GM18951 (cell line): ENCODE results near the gene PSMD3.

Experiments used
- POLR2A ChIP-seq: IDR thresholded peaks from 4 replicates; pipeline ENCODE4 v1.6.1; 2011; ENCODE audit warnings: mild to moderate bottlenecking; ENCODE audit not compliant: insufficient read length, insufficient read depth; ENCODE audit errors: extremely low read depth
- in situ Hi-C: fragments of 300-500 bp; cut with MboI; formaldehyde crosslinking; loops from one replicate; pipeline ENCODE4 v1.12.0; 2022; ENCODE audit warnings: low sequenced_read_pairs, mixed read lengths, inconsistent platforms; ENCODE audit not compliant: unreplicated experiment

The PSMD3 gene

GRCh38 chr17:40024901-40025300 lies 44.3 kb downstream of the PSMD3 start:
- in situ Hi-C loops = no loop called here

GRCh38 chr17:40025559-40025958 lies 45.0 kb downstream of the PSMD3 start:
- in situ Hi-C loops = no loop called here
- no peak for TF ChIP-seq POLR2A

More at GRCh38 chr17:40024901-40025300, 44.3 kb downstream of the PSMD3 start:
- TF ChIP-seq POLR2A = no peak

DNA sequence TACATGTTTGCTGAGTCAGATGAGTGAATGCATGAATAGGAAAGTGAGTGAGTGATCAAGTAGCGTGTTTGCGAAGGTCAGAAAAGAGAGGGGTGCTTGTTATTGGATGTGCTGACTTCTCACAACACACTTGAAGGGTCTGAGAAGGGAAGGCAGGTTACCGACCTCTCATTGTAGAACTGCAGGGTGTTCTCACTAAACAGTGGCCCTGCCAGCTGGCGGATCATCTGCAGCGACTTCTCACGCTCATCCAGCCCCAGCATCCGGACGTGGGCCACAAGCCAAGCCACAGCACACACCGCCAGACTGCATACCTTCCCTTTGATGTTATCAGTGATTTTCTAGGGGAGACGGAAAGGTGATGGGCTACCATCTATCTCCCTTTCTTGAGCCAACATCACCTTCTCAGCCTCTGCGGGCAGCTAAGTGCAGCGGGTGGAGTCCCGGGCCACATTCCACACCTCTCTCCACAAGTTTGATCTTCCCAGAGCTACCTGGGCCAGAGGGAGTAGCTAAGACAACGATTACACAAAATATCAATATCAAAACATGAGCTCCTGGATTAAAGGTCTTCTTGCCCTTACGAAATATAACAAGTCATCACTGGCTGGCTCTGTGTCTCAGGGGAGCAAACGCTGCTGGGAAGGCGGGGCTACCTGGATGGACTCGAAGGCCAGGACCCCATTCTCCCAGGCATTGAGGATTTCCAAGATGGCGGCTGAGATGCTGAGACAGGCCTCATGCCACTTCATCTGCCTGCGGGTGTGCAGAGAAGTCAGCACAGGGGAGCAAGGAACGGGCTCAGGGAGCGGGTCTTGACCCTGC lies 45.6 kb downstream of the PSMD3 start:
- no peak for TF ChIP-seq POLR2A
- in situ Hi-C loops = no loop called here

GRCh38 chr17:40026816-40027613 lies 46.4 kb downstream of the PSMD3 start:
- TF ChIP-seq POLR2A = no peak
- in situ Hi-C loops = no loop called here

DNA sequence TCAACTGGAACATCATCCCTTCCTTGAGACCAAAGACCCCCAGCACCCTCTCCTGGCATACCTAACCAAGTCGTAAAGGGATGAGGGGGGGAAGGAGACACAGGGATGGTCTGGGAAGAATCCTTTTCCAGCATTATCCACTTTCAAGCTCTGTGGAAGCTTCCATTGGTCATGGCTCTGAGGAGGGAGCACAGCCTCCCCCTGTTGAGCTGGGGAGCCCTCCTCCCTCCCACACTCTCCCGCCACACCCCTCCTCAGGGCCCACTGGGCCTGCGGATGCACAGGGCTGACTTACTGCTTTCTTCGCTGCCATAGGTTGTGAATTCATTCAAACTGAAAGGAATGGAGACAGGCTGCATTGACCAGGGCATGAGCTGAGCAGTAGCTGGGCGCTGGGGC lies 47.0 kb downstream of the PSMD3 start:
- no peak for TF ChIP-seq POLR2A
- in situ Hi-C loops = no loop called here

DNA sequence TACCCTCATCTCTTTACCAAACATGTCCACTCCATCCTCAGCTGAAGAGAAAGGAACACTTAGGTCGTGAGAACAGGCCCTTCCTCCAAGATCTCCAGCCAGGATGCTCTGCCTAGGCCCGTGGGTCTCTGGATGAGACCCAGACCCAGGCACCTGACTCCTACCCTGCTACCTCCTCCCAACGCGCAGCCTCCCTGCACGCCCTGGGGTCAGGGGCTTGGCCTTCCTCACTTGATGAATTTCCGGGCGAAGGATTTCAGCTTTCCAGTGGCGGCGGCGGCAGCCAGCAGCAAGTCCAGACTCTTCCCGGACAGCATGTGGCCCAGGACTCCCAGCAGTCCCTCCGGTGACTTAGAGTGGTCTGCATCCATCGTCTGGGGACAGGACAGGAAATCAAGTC lies 48.0 kb downstream of the PSMD3 start:
- in situ Hi-C loops = no loop called here
- TF ChIP-seq POLR2A = no peak

- TF ChIP-seq POLR2A = no peak
- in situ Hi-C loops = no loop called here
Observed at GRCh38 chr17:40031706-40032105, 51.1 kb downstream of the PSMD3 start.

- in situ Hi-C loops = no loop called here
- TF ChIP-seq POLR2A = no peak
Observed at GRCh38 chr17:40032322-40033320, 52.0 kb downstream of the PSMD3 start.

DNA sequence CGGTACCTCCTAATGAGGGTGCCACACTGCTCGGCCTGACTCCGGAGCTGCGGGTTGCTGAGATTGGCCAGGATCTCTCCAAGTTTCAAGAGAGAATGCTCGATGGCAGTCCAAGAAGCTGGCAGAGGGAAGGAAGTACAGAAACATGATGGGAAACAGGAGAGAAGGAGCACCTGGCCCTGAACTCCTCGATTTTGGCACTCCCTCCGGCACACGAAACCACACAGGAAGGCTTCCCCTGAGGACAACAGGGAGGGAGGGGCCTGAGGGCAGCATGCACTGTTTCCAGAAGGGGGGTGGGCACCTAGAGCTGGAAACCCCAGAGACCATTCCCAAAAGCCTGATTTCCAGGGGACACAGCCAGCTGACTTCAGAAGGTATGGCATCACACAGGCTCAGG lies 52.7 kb downstream of the PSMD3 start:
- no peak for TF ChIP-seq POLR2A
- in situ Hi-C loops = no loop called here

DNA sequence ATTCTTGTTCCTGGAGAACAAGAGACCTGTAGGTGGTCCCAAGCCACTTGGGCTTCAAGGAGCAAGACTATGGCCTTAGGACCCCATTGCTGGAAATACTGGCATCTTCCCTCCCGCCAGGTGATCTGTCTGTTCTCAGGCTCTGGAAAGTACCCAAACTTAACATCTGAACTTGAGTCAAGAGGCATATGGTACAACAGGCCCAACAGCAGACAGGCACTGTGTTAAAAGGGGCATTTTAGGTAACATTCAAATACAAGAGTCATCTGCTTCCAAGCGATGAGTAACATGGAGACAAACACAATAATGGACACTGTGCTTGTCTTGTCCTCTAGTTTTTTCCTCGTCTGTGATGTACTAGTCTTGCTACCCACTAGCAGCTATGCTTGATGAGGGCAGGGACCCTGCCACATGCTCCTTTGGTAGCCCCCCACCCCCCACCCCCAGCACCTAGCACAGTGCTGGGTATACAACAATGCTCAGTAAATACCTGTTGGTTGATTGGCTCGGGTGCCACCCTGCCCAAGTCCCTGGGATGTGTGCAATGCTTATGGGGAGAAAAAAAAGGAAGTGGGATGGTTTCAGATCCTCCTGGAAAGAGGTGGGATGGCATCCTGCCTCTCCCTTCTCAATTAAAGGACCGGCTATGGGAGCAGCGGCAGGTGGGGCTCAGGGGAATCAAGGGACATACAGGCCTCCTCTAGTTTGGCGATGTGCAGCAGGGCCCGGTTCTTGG lies 54.0 kb downstream of the PSMD3 start:
- TF ChIP-seq POLR2A = no peak
- in situ Hi-C loops = no loop called here

GRCh38 chr17:40035162-40035559 lies 54.6 kb downstream of the PSMD3 start:
- in situ Hi-C loops = no loop called here
- no peak for TF ChIP-seq POLR2A

DNA sequence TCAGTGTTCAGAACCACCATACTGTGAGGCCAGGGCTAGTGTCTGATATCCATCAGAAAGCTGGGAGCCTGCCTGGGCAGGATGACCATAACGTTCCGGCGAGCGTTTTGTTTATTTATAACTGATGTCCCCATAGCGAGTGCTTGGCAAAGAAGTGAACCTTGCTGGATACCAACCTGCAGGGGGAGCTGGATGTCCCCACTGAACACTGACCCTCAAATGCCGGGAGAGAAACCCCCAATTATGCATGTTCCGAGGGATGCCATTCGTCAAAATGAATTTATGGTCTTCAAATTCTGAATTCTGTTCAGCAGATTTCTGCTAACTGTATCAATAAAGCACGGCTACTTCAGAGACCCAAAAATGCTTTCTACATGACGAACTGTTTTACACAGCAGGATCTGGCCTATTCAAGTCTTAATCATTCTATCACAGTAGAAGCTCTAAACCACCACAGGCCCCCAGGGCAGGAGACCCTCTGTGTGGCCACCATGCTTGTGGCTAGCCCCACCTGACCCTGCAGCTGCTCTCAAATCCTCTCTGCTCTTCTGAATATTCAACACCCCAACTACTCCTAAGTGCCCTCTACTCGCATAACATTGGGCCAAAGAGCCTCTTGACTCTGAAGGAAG lies 58.4 kb downstream of the PSMD3 start:
- in situ Hi-C loops = no loop called here
- TF ChIP-seq POLR2A = no peak

GRCh38 chr17:40041196-40041595 lies 60.6 kb downstream of the PSMD3 start:
- TF ChIP-seq POLR2A = no peak
- in situ Hi-C loops = no loop called here
